K562 (cell line): ENCODE results near the gene GREB1. TPM values are rescaled to one million over a fixed set of nuclear protein-coding genes. Genes with fewer than 3 reads are reported as not detected.

Experiments
- ATAC-seq: fragments of 200-7000 bp; cut with Tn5 transposase; 3 replicates; pipeline ENCODE4 v1.9.1; 2020; ENCODE audit warnings: moderate library complexity
- BruUV-seq: library from RNA; stranded (reverse); fragments of 400-500 nt; replicated peaks from 2 replicates; lab custom pipeline; 2021; lab: Mats Ljungman, UMichigan
- CTCF ChIA-PET: fragments of 300-600 bp; formaldehyde crosslinking; extraction: SDS; loops from one replicate; lab custom pipeline; 2021; ENCODE audit warnings: low intra/inter-chr PET ratio; lab: Yijun Ruan, JAX
- POLR2A ChIA-PET: fragments of 300-600, 350-650 bp; sonication (Branson Sonifier 250); formaldehyde crosslinking; extraction: SDS; loops from one replicate; lab custom pipeline; 2021; ENCODE audit warnings: antibody characterized with exemption, inconsistent platforms; lab: Yijun Ruan, JAX
- DNase-seq, 4 experiments: peaks; one replicate each; pipeline versions ENCODE4 v3.0.0 to v3.0.0-alpha.2; 2011 to 2018; ENCODE audit warnings: low spot score in 3 of 4, mixed read lengths in 3 of 4; ENCODE audit errors: extremely low read depth in 1 of 4
- FAIRE-seq: peaks from 2 replicates; lab custom pipeline; 2011; peaks lifted over from hg19 to GRCh38; lab: Jason Lieb, UNC
- H2AFZ ChIP-seq: 2 replicates; pipeline ENCODE4 v1.6.0; 2011; ENCODE audit warnings: low read depth, low read length, control low read depth, inconsistent platforms
- H3K27ac ChIP-seq: fragments of 200-600 bp; 3 replicates; pipeline ENCODE4 v1.8.0; 2011; ENCODE audit warnings: low read depth, mild to moderate bottlenecking, control low read depth, inconsistent platforms, low read length, moderate library complexity, mixed read lengths; ENCODE audit errors: extremely low read depth
- H3K27me3 ChIP-seq, 2 experiments: fragments of 300-600 bp in 1 of 2; 2 replicates in 1 of 2; 3 replicates in 1 of 2; pipeline versions ENCODE4 v1.6.0 to v1.8.0; 2011; ENCODE audit warnings: inconsistent platforms in 2 of 2, low read length in 2 of 2, mild to moderate bottlenecking in 1 of 2, mixed read lengths in 1 of 2, moderate library complexity in 1 of 2; ENCODE audit not compliant: control insufficient read depth in 2 of 2, insufficient read depth in 2 of 2
- H3K36me3 ChIP-seq: fragments of 300-600 bp; 3 replicates; pipeline ENCODE4 v1.8.0; 2011; ENCODE audit warnings: mild to moderate bottlenecking, low read length, inconsistent platforms; ENCODE audit not compliant: control insufficient read depth, insufficient read depth
- H3K4me1 ChIP-seq, 2 experiments: fragments of 200-600 bp in 1 of 2; replicated peaks in 1 of 2; 2 replicates in 1 of 2; 3 replicates in 1 of 2; pipeline versions ENCODE4 v1.5.1 to v1.8.0; 2011; ENCODE audit warnings: inconsistent platforms in 2 of 2, low read length in 2 of 2, mild to moderate bottlenecking in 1 of 2, mixed read lengths in 1 of 2, moderate library complexity in 1 of 2; ENCODE audit not compliant: control insufficient read depth in 2 of 2, insufficient read depth in 2 of 2
- H3K4me2 ChIP-seq: 2 replicates; pipeline ENCODE4 v1.6.1; 2011; ENCODE audit warnings: low read length, control low read depth, inconsistent platforms, mixed read lengths; ENCODE audit not compliant: insufficient read depth
- H3K4me3 ChIP-seq: fragments of 200-600 bp; sonication (generic), shearing (Covaris generic); 2 replicates; pipeline ENCODE4 v1.5.1; 2016; ENCODE audit warnings: control low read depth, inconsistent platforms
- H3K79me2 ChIP-seq: fragments of 200-600 bp; 3 replicates; pipeline ENCODE4 v1.8.0; 2011; ENCODE audit warnings: low read length, inconsistent platforms; ENCODE audit not compliant: control insufficient read depth, insufficient read depth
- H3K9ac ChIP-seq, 2 experiments: 2 replicates each; pipeline versions ENCODE4 v1.6.0 to v1.6.1; 2011; ENCODE audit warnings: low read depth in 2 of 2, low read length in 2 of 2, control low read depth in 1 of 2, inconsistent platforms in 1 of 2, mild to moderate bottlenecking in 1 of 2, mixed read lengths in 1 of 2; ENCODE audit not compliant: insufficient read depth in 1 of 2
- H3K9me1 ChIP-seq: one replicate; pipeline ENCODE4 v1.6.0; 2011; ENCODE audit warnings: inconsistent platforms, mild to moderate bottlenecking, low read length, moderate library complexity; ENCODE audit not compliant: control insufficient read depth, insufficient read depth
- H3K9me3 ChIP-seq: replicated peaks from 2 replicates; pipeline ENCODE4 v1.5.1; 2011; ENCODE audit warnings: low read depth, low read length, inconsistent platforms; ENCODE audit not compliant: control insufficient read depth, insufficient read depth
- H4K20me1 ChIP-seq: replicated peaks from 2 replicates; pipeline ENCODE4 v1.6.1; 2011; ENCODE audit warnings: low read length, inconsistent platforms, mixed read lengths; ENCODE audit not compliant: control insufficient read depth, insufficient read depth
- CREB3L1 ChIP-seq: fragments of 450-650 bp; IDR thresholded peaks from 2 replicates; pipeline ENCODE4 v1.6.1; 2014; ENCODE audit warnings: low read depth, mild to moderate bottlenecking, moderate library complexity, borderline replicate concordance
- FIP1L1 ChIP-seq: fragments of 200-400 bp; formaldehyde crosslinking; IDR thresholded peaks from 2 replicates; pipeline ENCODE4 v1.6.1; 2018; ENCODE audit warnings: mild to moderate bottlenecking, low read depth, low read length; ENCODE audit not compliant: poor library complexity, severe bottlenecking
- KAT7 ChIP-seq: sonication (generic); formaldehyde crosslinking; IDR thresholded peaks from 2 replicates; pipeline ENCODE4 v1.8.0; 2022; ENCODE audit warnings: missing genetic modification reagents, mild to moderate bottlenecking, borderline replicate concordance
- RBM25 ChIP-seq: fragments of 200-400 bp; formaldehyde crosslinking; IDR thresholded peaks from 2 replicates; pipeline ENCODE4 v1.6.1; 2018; ENCODE audit warnings: low read length, low read depth, moderate library complexity; ENCODE audit not compliant: severe bottlenecking
- RCOR1 ChIP-seq, 2 experiments: IDR thresholded peaks; 2 replicates each; pipeline ENCODE4 v1.6.1; 2012; ENCODE audit warnings: low read depth in 2 of 2, low read length in 2 of 2, borderline replicate concordance in 1 of 2, improper control_type of control experiment in 1 of 2
- TRIM28 ChIP-seq: fragments of 450-650 bp; IDR thresholded peaks from 2 replicates; pipeline ENCODE4 v1.6.1; 2017
- WGBS: fragments of 100-300 bp; shearing (Covaris generic); methylation state at CpG from one replicate; pipeline ENCODE4 v1.1.6; 2016; ENCODE audit warnings: low coverage, mixed read lengths; ENCODE audit not compliant: insufficient coverage; ENCODE audit errors: missing lambda C conversion rate; 5-methylcytosine and 5-hydroxymethylcytosine counted together
- in situ Hi-C: fragments of 300-500 bp; cut with MboI; formaldehyde crosslinking; loops from 4 replicates; pipeline ENCODE4 v1.15.0; 2018; ENCODE audit warnings: inconsistent platforms, mixed read lengths
- intact Hi-C: fragments of 100-400 bp; cut with micrococcal nuclease; formaldehyde crosslinking; loops from 2 replicates; pipeline ENCODE4 v1.14.2; 2022
- polyA plus RNA-seq, 8 experiments: library from polyadenylated mRNA; depleted of rRNA in 4 of 8; stranded (reverse) in 5 of 8; unstranded in 3 of 8; fragments of >200 nt; fragmentation: Nextera tagmentation in 2 of 8; fragmentation: Illumina TruSeq in 1 of 8; extraction: Ambion mirVana in 2 of 8; extraction: Trizol in 1 of 8; gene quantifications; 2 replicates each; pipeline versions ENCODE4 v1.2.1 to v1.2.3, GENCODE V29; 2011 to 2014; ENCODE audit warnings: inconsistent platforms in 1 of 8, missing spikeins in 1 of 8
- total RNA-seq, 7 experiments: library from RNA; depleted of rRNA in 6 of 7; stranded (reverse); fragments of >200 nt in 6 of 7; fragmentation: Illumina TruSeq in 2 of 7; extraction: Trizol in 2 of 7; gene quantifications; 2 replicates each; pipeline versions ENCODE4 v1.2.1 to v1.2.3, GENCODE V29; 2011 to 2021; ENCODE audit warnings: low replicate concordance in 1 of 7
- TF ChIP-seq, protein P1 (sequence below), 2 experiments: fragments of 150-350 bp in 1 of 2; IDR thresholded peaks; 2 replicates each; pipeline ENCODE4 v1.6.1; 2012 to 2016; ENCODE audit warnings: low read depth in 2 of 2, low read length in 2 of 2, mild to moderate bottlenecking in 1 of 2, moderate library complexity in 1 of 2

The GREB1 gene
- total and polyA plus RNA-seq, 9 of the 15 experiments (the other 6 are each of a cell fraction or from before 2014, with no cell fraction given): 0.04 to 0.86 (median 0.10) TPM; not detected in 1

DNA sequence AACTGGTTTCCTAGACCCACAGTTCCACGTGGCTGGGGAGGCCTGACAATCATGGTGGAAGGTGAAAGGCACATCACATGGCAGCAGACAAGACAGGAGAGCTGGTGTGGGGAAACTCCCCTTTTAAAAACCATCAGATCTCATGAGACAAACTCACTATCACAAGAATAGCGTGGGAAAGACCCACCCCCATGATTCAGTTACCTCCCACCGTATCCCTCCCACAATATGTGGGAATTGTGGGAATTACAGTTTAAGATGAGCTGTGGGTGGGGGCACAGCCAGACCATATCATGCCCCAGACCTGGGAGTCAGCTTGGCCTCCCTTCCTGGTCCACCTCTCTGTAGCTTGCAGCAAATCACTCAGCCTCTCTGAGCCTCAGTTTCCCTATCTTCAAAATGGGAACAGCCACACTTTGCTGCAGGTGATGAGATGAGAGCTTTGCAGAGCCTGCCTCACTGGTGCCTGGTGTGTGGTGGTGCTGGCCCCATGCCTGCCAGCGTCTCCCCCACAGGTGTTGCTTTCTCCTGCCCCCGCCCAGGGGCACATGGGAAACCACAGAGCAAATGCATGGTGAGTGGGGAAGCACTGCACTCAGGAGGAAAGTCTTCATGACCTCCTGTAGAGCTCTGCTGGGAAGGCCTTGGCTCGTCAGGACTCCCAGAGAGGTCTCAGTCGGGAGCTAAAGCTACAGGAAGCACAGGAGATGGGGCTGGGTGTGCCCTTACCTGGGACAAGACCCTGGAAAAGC, 31.1 kb downstream of the GREB1 start:
- peaks cover 6 to 13% of the 10 kb centered on the region in 2 experiments; a peak in 3 of 5 replicates for H3K4me1 ChIP-seq
- TF ChIP-seq RCOR1 (IDR thresholded peaks at IDR 0.05; ENCODE audit: borderline replicate concordance in 1 of 2, low read depth in 2 of 2, low read length in 2 of 2) (no peak), TRIM28 (no peak), FIP1L1 (no peak), KAT7 (no peak), CREB3L1 (no peak), RBM25 (peak; percentile 11)
- TF ChIP-seq, protein P1, sequence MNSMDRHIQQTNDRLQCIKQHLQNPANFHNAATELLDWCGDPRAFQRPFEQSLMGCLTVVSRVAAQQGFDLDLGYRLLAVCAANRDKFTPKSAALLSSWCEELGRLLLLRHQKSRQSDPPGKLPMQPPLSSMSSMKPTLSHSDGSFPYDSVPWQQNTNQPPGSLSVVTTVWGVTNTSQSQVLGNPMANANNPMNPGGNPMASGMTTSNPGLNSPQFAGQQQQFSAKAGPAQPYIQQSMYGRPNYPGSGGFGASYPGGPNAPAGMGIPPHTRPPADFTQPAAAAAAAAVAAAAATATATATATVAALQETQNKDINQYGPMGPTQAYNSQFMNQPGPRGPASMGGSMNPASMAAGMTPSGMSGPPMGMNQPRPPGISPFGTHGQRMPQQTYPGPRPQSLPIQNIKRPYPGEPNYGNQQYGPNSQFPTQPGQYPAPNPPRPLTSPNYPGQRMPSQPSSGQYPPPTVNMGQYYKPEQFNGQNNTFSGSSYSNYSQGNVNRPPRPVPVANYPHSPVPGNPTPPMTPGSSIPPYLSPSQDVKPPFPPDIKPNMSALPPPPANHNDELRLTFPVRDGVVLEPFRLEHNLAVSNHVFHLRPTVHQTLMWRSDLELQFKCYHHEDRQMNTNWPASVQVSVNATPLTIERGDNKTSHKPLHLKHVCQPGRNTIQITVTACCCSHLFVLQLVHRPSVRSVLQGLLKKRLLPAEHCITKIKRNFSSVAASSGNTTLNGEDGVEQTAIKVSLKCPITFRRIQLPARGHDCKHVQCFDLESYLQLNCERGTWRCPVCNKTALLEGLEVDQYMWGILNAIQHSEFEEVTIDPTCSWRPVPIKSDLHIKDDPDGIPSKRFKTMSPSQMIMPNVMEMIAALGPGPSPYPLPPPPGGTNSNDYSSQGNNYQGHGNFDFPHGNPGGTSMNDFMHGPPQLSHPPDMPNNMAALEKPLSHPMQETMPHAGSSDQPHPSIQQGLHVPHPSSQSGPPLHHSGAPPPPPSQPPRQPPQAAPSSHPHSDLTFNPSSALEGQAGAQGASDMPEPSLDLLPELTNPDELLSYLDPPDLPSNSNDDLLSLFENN (IDR thresholded peaks at IDR 0.05; ENCODE audit: low read depth in 2 of 2, low read length in 2 of 2): no peak
- TF ChIP-seq, all 486 proteins: peak for 1
- Histone ChIP-seq H3K27me3 (peaks cover 17 to 61% of the 10 kb centered on the region in 2 experiments; a peak in 4 of 5 replicates), H3K27ac (no peak overlapping the region), H3K4me2 (no peak overlapping the region), H4K20me1 (peaks cover 3% of the 10 kb centered on the region; the same call in 1 of the 2 replicates), H3K79me2 (no peaks in the 10 kb centered on the region), H2AFZ (no peak overlapping the region), H3K9me1 (no peaks in the 10 kb centered on the region), H3K9me3 (no peaks in the 10 kb centered on the region), H3K9ac (no peak overlapping the region), H3K36me3 (no peaks in the 10 kb centered on the region), H3K4me3 (no peak overlapping the region)
- intact Hi-C loops: no loop called here
- POLR2A ChIA-PET: interaction anchor here (0.5 to 1.0 kb wide), 5 partner anchors 12 to 156 kb away, joined by 3 read pairs; no protein-coding TSS in a partner anchor
- ATAC-seq: no peak
- CTCF ChIA-PET: no interaction called here
- in situ Hi-C loops: no loop called here
- FAIRE-seq: no peak
- DNase-seq: no peak
- no TSS peak for BruUV-seq
- WGBS: 9% methylated on average over 7 of the region's 7 CpGs
